ENCODE results near the gene HMGA1.

DNA sequence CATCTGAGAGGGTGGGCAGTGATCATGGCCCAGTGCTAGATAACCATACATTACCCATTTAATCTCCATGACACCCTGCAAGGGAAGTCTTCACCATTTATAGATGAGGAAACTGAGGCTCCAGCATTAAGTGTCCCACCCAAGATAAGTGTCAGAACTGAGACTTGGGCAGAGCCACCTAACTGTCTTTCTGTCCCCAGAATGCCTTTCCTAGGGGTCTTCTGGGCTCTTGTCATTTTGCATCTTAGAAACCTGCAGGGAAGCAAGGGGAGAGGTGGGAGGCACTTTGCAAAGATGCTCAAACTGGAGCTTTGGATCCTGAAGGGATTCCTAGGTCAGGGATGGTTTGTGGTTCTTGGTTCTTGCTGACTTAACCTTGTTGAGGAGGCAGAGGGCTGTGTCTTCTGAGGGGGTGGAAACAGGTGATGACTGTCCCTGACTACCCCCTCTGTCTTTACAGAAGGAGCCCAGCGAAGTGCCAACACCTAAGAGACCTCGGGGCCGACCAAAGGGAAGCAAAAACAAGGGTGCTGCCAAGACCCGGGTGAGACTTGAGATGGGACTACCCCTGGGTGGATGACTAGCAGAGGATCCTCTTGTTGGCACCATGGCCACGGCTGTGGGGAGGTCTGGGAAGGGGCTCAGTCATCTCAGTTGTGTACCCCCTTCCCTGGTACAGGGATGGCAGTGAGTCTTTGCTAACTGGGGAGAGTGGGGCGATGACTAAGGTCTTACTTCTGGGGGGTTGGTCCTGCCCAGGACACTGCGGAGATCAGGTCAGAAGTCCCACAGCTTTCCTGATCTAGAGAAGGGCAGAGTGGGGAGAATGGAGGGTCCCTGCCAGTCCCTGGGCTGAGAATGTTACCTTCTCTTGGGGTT, 5.8 kb downstream of the HMGA1 start:
- TF ChIP-seq, protein P1, sequence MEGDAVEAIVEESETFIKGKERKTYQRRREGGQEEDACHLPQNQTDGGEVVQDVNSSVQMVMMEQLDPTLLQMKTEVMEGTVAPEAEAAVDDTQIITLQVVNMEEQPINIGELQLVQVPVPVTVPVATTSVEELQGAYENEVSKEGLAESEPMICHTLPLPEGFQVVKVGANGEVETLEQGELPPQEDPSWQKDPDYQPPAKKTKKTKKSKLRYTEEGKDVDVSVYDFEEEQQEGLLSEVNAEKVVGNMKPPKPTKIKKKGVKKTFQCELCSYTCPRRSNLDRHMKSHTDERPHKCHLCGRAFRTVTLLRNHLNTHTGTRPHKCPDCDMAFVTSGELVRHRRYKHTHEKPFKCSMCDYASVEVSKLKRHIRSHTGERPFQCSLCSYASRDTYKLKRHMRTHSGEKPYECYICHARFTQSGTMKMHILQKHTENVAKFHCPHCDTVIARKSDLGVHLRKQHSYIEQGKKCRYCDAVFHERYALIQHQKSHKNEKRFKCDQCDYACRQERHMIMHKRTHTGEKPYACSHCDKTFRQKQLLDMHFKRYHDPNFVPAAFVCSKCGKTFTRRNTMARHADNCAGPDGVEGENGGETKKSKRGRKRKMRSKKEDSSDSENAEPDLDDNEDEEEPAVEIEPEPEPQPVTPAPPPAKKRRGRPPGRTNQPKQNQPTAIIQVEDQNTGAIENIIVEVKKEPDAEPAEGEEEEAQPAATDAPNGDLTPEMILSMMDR (conservative IDR thresholded peaks at IDR 0.05; ENCODE audit: low read depth in 2 of 2) = no peak
- TF ChIP-seq EZH2 (IDR thresholded peaks at IDR 0.05; ENCODE audit: low read depth, unreplicated experiment) = no peak
